Neural progenitor cell (in vitro differentiated cells): ENCODE data around the gene TLK2.
"Not testable (repeated sequence)": the region's sequence is repeated elsewhere in the genome, so short reads cannot be mapped to it uniquely, and the experiment has no call there.

ENCODE experiments used
- EZH2phosphoT487 ChIP-seq: fragments of 200-600 bp; sonication (generic); IDR thresholded peaks from 2 replicates; pipeline ENCODE4 v1.6.1; 2017; ENCODE audit warnings: antibody characterized with exemption
- TF ChIP-seq, protein P1 (sequence below): fragments of 200-600 bp; sonication (generic); IDR thresholded peaks from 2 replicates; pipeline ENCODE4 v1.5.1; 2017; ENCODE audit warnings: antibody characterized with exemption, mild to moderate bottlenecking

DNA sequence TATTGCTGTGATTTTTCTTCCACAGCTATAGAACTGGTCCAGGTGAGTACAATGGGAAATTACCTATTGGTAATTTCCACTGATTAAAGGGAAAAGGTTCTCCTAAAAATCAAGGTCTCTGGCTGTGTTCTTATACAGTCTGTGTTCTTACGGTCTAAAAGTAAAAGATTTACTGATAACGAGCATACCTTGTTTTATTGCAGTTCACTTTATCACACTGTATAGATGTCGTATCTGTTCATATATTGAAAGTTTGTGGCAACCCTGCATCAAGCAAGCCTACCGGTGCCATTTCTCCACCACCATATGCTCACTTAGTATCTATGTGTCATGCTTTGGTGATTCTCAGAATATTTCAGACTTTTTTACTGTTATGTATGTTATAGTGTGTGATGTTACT is 43.4 kb upstream of the TLK2 start:
- TF ChIP-seq EZH2phosphoT487, result not testable (repeated sequence)
- TF ChIP-seq, protein P1, sequence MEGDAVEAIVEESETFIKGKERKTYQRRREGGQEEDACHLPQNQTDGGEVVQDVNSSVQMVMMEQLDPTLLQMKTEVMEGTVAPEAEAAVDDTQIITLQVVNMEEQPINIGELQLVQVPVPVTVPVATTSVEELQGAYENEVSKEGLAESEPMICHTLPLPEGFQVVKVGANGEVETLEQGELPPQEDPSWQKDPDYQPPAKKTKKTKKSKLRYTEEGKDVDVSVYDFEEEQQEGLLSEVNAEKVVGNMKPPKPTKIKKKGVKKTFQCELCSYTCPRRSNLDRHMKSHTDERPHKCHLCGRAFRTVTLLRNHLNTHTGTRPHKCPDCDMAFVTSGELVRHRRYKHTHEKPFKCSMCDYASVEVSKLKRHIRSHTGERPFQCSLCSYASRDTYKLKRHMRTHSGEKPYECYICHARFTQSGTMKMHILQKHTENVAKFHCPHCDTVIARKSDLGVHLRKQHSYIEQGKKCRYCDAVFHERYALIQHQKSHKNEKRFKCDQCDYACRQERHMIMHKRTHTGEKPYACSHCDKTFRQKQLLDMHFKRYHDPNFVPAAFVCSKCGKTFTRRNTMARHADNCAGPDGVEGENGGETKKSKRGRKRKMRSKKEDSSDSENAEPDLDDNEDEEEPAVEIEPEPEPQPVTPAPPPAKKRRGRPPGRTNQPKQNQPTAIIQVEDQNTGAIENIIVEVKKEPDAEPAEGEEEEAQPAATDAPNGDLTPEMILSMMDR, result not testable (repeated sequence)
